ENCODE data around the gene SLC4A11. TPM values are rescaled to one million over a fixed set of nuclear protein-coding genes. Genes with fewer than 3 reads are reported as not detected.

Gene SLC4A11
- total RNA-seq, 2 experiments from 2014 or later, result 1.6 to 1.8 TPM

GRCh38 chr20:3231116-3231515 lies 7.9 kb downstream of the SLC4A11 start:
- H3K4me1 Mint-ChIP-seq, result peaks cover 2% of the 10 kb centered on the region
- no peaks in the 10 kb centered on the region for H3K9me3 Mint-ChIP-seq
- peaks cover 4% of the 10 kb centered on the region for H3K27me3 Mint-ChIP-seq
- ChIA-PET POLR2A (no interaction called here), CTCF (no interaction called here)
- no peaks in the 10 kb centered on the region for H3K36me3 Mint-ChIP-seq (ENCODE audit: low read depth)
- no peak overlapping the region for H3K27ac Mint-ChIP-seq
- no peak overlapping the region for H3K4me3 Mint-ChIP-seq
- DNase-seq, result no peak

GRCh38 chr20:3229798-3230197 lies 9.2 kb downstream of the SLC4A11 start:
- DNase-seq, result no peak
- H3K4me1 Mint-ChIP-seq, result no peaks in the 10 kb centered on the region
- ChIA-PET CTCF (no interaction called here), POLR2A (interaction anchor here (0.5 to 0.9 kb wide), 2 partner anchors 9 to 412 kb away, joined by 3 to 4 read pairs; partner anchors contain the start of gene SLC4A11)
- no peaks in the 10 kb centered on the region for H3K27me3 Mint-ChIP-seq
- H3K9me3 Mint-ChIP-seq, result no peaks in the 10 kb centered on the region
- H3K36me3 Mint-ChIP-seq (ENCODE audit: low read depth), result no peaks in the 10 kb centered on the region
- H3K27ac Mint-ChIP-seq, result no peak overlapping the region
- no peak overlapping the region for H3K4me3 Mint-ChIP-seq

DNA sequence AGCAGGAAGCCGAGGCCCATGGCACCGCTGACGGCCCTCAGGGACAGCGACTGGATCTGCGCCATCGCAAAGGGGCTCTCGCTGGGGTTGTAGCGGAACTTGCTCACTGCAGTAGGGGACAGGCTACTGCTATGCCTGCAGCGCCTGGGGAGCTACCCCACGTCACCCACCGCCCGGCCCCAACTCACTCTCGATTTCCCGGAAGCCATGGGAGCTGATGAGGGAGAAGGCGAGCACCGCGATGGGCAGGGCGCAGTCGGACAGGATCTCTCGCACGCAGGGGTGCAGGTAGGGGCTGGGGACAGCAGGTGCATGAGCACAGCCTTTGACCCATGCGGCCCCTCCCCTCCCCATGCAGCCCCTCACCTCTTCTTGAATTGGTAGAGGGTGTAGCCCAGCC lies 9.8 kb downstream of the SLC4A11 start:
- Mint-ChIP-seq H3K27me3 (no peaks in the 10 kb centered on the region), H3K4me3 (no peak overlapping the region), H3K27ac (no peak overlapping the region), H3K4me1 (no peaks in the 10 kb centered on the region), H3K9me3 (no peaks in the 10 kb centered on the region), H3K36me3 (ENCODE audit: low read depth) (no peaks in the 10 kb centered on the region)
- ChIA-PET POLR2A (interaction anchor here (0.9 kb wide), 1 partner anchor 10 kb away, joined by 4 read pairs; the partner anchor contains the start of gene SLC4A11), CTCF (no interaction called here)
- DNase-seq, result no peak

GRCh38 chr20:3228750-3229032 lies 10.3 kb downstream of the SLC4A11 start:
- Mint-ChIP-seq H3K4me1 (no peaks in the 10 kb centered on the region), H3K27me3 (no peaks in the 10 kb centered on the region), H3K9me3 (no peaks in the 10 kb centered on the region), H3K4me3 (no peak overlapping the region), H3K36me3 (ENCODE audit: low read depth) (no peaks in the 10 kb centered on the region), H3K27ac (no peak overlapping the region)
- CTCF ChIA-PET, result interaction anchor here (1.0 kb wide), 1 partner anchor 10 kb away, joined by 7 read pairs; no protein-coding TSS in a partner anchor
- POLR2A ChIA-PET, result no interaction called here
- DNase-seq, result no peak

DNA sequence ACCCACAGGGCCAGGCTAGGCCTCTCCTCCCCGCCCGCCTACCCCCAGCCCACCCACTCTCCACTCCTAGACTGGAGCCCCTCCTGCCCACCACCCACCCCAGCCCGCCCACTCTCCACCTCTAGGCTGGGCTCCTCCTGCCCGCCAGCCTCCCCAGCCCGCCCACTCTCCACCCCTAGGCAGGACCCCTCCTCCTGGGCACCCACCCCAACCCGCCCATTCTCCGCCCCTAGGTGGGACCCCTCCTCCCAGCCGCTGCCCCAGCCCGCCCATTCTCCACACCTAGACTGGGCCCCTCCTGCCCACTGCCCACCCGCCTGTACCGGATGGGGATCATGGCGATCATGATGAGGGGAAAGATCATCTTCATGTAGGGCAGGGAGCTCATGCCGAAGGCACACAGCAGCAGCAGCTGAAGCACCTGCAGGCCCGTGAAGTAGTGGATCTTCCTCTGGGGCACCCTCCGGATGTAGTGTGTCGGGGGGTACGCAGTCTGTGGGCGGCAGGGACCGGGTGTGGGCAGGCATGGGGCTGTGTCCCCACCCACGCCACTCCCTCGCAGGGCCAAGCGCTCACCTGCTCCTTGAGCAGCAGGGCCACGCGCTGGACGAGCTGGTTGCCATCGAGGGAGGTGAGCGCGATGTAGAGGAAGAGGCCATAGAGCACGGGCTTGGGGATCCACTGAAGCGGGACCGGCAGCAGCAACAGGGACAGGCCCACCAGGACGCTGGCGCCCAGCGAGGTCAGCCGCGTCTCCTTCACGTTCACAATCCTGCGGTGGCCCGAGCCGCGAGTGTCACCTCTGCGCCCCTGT lies 10.8 kb downstream of the SLC4A11 start:
- H3K27me3 Mint-ChIP-seq, result no peaks in the 10 kb centered on the region
- H3K9me3 Mint-ChIP-seq, result no peaks in the 10 kb centered on the region
- DNase-seq, result no peak
- no peak overlapping the region for H3K4me3 Mint-ChIP-seq
- ChIA-PET POLR2A (no interaction called here), CTCF (interaction anchor here (1.0 kb wide), 1 partner anchor 9 kb away, joined by 7 read pairs; no protein-coding TSS in a partner anchor)
- H3K27ac Mint-ChIP-seq, result no peak overlapping the region
- H3K4me1 Mint-ChIP-seq, result peaks cover under 1% of the 10 kb centered on the region
- no peaks in the 10 kb centered on the region for H3K36me3 Mint-ChIP-seq (ENCODE audit: low read depth)

GRCh38 chr20:3227506-3227905 lies 11.5 kb downstream of the SLC4A11 start:
- Mint-ChIP-seq H3K27me3 (no peaks in the 10 kb centered on the region), H3K27ac (no peak overlapping the region), H3K36me3 (ENCODE audit: low read depth) (no peaks in the 10 kb centered on the region), H3K4me1 (peaks cover 7% of the 10 kb centered on the region), H3K4me3 (no peak overlapping the region), H3K9me3 (no peaks in the 10 kb centered on the region)
- POLR2A ChIA-PET, result no interaction called here
- CTCF ChIA-PET, result interaction anchor here (1.0 kb wide), 1 partner anchor 9 kb away, joined by 7 read pairs; no protein-coding TSS in a partner anchor
- DNase-seq, result no peak

DNA sequence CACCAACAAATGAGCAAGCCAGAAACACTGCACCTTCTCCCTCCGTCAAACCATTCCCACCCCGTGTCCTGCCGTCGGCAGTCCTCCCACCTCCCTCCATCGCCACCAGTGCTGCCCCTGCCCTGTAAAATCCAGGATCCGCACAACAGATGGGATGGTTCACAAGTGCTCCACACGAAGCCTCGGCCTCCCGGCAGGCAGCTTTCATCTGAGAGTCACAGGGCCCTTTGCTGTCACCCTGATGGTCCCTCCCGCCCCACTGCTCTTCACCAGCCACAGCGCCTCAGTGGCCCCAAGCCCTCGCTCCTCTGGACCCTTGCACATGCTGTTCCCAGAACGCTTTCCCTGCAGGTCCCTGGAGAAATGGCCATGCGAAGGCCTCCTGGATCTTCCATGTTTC lies 12.1 kb downstream of the SLC4A11 start:
- CTCF ChIA-PET, result no interaction called here

DNA sequence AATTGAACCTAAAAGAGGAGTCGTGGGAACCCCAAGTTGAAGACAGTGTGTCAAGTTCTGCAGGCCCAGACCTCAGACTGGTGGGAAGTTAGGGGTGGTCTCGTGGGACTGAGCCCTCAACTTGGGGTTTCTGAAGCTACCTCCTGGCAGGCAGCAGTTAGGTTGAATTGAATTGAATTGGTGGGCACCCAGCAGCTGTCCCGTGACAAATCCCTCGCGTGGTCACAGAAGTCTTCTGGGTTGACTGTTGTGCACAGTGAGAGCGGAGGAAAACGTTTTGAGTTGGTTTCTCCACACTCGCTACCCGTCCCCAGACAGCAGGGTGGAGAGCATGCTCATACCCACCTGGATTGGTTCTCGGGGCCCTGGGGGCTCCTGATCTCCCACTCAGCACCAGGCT lies 12.9 kb downstream of the SLC4A11 start:
- Mint-ChIP-seq H3K4me3 (no peak overlapping the region), H3K9me3 (no peaks in the 10 kb centered on the region), H3K4me1 (peaks cover 8% of the 10 kb centered on the region), H3K27me3 (no peaks in the 10 kb centered on the region), H3K36me3 (ENCODE audit: low read depth) (peaks cover 4% of the 10 kb centered on the region), H3K27ac (no peak overlapping the region)
- ChIA-PET CTCF (no interaction called here), POLR2A (interaction anchor here (1.2 kb wide), 1 partner anchor 23 kb away, joined by 3 read pairs; no protein-coding TSS in a partner anchor)
- DNase-seq, result no peak

More for the DNA sequence above, 12.1 kb downstream of the SLC4A11 start:
- Mint-ChIP-seq H3K4me1 (peaks cover 8% of the 10 kb centered on the region), H3K4me3 (no peak overlapping the region), H3K36me3 (ENCODE audit: low read depth) (no peaks in the 10 kb centered on the region), H3K27me3 (no peaks in the 10 kb centered on the region), H3K27ac (no peak overlapping the region), H3K9me3 (no peaks in the 10 kb centered on the region)
- POLR2A ChIA-PET, result no interaction called here
- no peak for DNase-seq

DNA sequence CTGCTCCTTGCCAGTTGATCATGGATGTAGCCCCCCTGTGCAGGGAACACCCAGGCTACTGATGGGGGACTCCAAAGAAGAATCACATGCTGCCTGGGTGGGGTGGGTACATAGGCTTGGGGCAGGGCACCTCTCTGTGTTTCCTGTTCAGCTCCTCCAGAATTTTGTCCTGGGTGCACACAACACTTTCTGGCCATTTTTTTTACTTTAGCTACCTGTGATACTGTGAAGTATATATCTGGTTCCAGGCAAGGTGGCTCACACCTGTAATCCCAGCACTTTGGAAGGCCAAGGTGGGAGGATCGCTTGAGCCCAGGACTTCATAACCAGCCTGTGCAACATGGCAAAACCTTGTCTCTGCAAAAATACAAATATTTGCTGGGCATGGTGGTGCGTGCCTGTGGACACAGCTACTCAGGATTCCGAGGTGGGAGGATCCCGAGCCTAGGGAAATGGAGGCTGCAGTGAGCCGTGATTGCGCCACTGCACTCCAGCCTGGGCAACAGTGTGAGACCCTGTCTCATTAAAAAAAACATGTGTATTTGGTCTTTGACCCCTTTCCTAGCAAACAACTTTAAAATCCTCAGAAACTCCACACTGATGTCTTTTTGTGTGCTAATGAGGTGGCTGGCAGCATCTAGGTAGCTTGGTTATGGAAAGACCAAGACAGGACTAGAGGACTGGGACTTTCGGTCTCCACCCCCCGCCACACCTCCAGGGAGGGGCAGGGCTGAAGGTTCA lies 14.1 kb downstream of the SLC4A11 start:
- POLR2A ChIA-PET, result interaction anchor here (1.1 to 1.2 kb wide), 2 partner anchors 13 to 22 kb away, joined by 3 read pairs; no protein-coding TSS in a partner anchor
- Mint-ChIP-seq H3K4me1 (peaks cover 8% of the 10 kb centered on the region), H3K4me3 (no peak overlapping the region), H3K9me3 (no peaks in the 10 kb centered on the region), H3K27me3 (no peaks in the 10 kb centered on the region), H3K36me3 (ENCODE audit: low read depth) (peaks cover 10% of the 10 kb centered on the region), H3K27ac (no peak overlapping the region)
- CTCF ChIA-PET, result no interaction called here
- no peak for DNase-seq

DNA sequence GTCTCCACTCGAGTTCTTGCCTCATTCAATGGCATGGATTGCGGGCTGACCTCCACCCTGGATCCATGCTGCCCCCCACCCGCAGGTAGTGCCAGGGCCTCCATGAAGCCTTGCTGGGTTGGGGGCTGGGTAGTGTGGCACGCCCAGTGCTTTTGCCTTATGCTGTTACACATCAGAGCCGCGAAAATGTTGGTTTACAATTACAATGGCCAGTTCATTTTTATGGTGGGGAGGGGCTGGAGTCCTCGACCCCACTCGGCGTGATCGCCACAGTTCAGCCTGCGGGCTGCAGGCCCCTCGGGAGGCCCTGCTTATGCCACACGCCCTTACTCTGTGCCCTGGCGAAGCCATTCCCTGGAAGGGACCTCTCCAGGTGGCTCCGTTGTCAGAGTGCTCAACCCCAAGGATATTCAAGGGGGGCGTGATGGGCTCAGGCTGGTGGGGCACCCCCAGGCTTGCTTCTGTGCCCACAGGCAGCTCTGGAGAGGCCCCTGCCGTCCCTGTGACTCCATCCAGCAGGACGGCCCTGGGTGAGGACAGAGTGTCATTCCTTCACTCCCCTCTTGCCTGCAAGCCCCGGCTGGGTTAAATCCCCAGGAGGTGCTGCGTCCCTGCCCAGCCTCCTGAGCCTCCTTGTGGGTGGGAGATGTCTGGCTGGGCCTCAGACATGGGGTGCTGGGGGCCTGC lies 14.9 kb downstream of the SLC4A11 start:
- POLR2A ChIA-PET, result interaction anchor here (0.7 kb wide), 1 partner anchor 151 kb away, joined by 3 read pairs; no protein-coding TSS in a partner anchor
- CTCF ChIA-PET, result interaction anchor here (1.3 to 7.5 kb wide), 2 partner anchors 14 to 92 kb away, joined by 3 to 73 read pairs; no protein-coding TSS in a partner anchor
- Mint-ChIP-seq H3K27me3 (no peaks in the 10 kb centered on the region), H3K9me3 (no peaks in the 10 kb centered on the region), H3K36me3 (ENCODE audit: low read depth) (peaks cover 10% of the 10 kb centered on the region), H3K4me1 (peaks cover 8% of the 10 kb centered on the region), H3K27ac (no peak overlapping the region), H3K4me3 (no peak overlapping the region)
- no peak for DNase-seq

- H3K27ac Mint-ChIP-seq, result no peak overlapping the region
- DNase-seq, result no peak
- H3K4me1 Mint-ChIP-seq, result peaks cover 9% of the 10 kb centered on the region
- H3K9me3 Mint-ChIP-seq, result no peaks in the 10 kb centered on the region
- ChIA-PET CTCF (interaction anchor here (1.3 to 7.5 kb wide), 3 partner anchors 13 to 92 kb away, joined by 3 to 73 read pairs (median 3); no protein-coding TSS in a partner anchor), POLR2A (interaction anchor here (0.7 to 1.8 kb wide), 3 partner anchors 15 to 151 kb away, joined by 3 to 4 read pairs (median 3); partner anchors contain the start of gene SLC4A11)
- H3K27me3 Mint-ChIP-seq, result no peaks in the 10 kb centered on the region
- no peak overlapping the region for H3K4me3 Mint-ChIP-seq
- H3K36me3 Mint-ChIP-seq (ENCODE audit: low read depth), result peaks cover 10% of the 10 kb centered on the region
Measured at GRCh38 chr20:3223651-3223993, 15.4 kb downstream of the SLC4A11 start.

DNA sequence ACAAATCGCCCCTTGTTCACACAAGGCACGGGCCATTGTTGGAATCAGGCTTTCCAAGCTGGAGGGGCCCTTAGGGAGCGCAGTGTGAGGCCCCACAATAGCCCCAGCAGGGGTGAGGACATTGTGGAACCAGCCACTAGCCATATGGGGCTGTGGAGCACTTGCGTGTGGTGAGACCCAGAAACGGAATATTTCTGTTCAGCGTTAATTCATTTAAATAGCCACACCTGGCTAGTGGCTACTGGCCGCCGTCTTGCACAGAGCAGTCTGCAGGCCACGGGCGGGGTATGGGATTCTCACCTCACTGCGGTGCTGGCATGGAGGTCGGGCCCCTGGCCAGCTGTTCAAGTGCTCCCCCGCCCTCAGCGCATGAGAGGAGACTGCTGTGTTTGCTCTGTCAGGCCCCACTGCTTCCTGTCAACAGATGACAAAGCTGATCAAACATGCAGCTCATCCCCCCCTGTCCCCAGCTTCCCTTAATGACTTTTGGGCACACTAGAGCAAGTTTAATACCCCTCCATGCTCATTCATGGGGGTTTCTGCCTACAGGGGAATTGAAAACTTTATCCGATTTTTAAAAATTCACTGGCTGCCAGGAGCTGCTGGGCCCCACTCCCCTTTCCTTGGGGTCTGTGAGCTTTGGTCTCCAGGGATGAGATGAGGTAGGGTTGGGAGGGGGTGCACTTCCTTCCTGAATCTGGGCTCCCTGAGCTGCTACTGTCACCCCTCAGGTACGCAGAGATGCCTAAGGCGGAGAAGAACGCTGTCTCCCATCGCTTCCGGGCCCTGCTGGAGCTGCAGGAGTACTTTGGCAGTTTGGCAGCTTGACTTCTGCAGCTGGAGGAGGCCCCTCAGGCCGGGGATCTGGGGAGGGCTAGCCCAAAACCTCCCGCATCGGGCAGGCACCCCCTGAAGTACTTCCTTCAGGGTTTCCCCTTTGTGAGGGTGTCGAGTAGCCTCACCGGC lies 16.1 kb downstream of the SLC4A11 start:
- ChIA-PET CTCF (interaction anchor here (0.6 to 7.5 kb wide), 4 partner anchors 13 to 170 kb away, joined by 3 to 73 read pairs (median 3); no protein-coding TSS in a partner anchor), POLR2A (interaction anchor here (1.1 to 1.8 kb wide), 2 partner anchors 16 to 19 kb away, joined by 3 to 4 read pairs; partner anchors contain the start of gene SLC4A11)
- DNase-seq, result no peak
- Mint-ChIP-seq H3K4me3 (no peak overlapping the region), H3K9me3 (no peaks in the 10 kb centered on the region), H3K36me3 (ENCODE audit: low read depth) (peaks cover 10% of the 10 kb centered on the region), H3K27ac (peak overlapping the region; percentile 11), H3K27me3 (no peaks in the 10 kb centered on the region), H3K4me1 (peaks cover 12% of the 10 kb centered on the region)
